ENCODE results near the gene BACE2.

- TF ChIP-seq CTCF (optimal IDR thresholded peaks at IDR 0.05 in 1 of 3, IDR thresholded peaks at IDR 0.05 in 1 of 3, conservative IDR thresholded peaks at IDR 0.05 in 1 of 3; ENCODE audit: extremely low read depth in 1 of 3, insufficient read depth in 2 of 3, low read length in 3 of 3) (peak; percentile 74 to 96 (median 88)), EZH2 (IDR thresholded peaks at IDR 0.05; ENCODE audit: low read length) (no peak)
These were observed 2.5 kb downstream of the BACE2 start for GRCh38 chr21:41170442-41170841.

All from keratinocyte (primary cell).